Astrocyte (in vitro differentiated cells and primary cell): ENCODE measurements around the gene HNRNPM.

Experiments
- CTCF ChIP-seq: IDR thresholded peaks from 2 replicates; pipeline ENCODE4 v1.5.1; 2011; ENCODE audit warnings: low read depth, mild to moderate bottlenecking, inconsistent platforms, low read length, moderate library complexity; ENCODE audit not compliant: insufficient read depth
- EZH2 ChIP-seq: IDR thresholded peaks from 2 replicates; pipeline ENCODE4 v1.6.1; 2012; ENCODE audit warnings: mild to moderate bottlenecking, low read length, inconsistent platforms; ENCODE audit not compliant: insufficient read depth

DNA sequence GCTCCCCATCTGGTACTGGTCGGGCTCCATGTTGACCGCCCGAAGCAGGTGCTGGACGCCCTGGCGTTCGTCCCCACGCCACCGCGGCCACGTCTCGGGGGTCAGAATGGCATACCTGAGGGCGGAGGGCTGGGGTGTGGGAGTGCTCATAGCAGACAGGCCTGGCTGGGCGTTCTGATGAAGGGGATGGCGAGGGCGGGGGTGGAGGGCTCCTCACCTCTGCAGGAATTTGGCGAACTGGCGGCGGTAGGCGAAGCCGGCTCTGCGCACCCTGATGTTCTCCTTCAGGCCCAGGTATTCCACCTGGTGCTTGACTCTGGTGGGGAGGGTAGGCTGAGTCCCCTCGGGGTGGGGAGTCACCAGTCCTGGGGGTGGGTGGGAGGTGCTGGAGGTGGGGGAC lies 91.5 kb downstream of the HNRNPM start:
- TF ChIP-seq CTCF, result no peak
- no peak for TF ChIP-seq EZH2
